IMR-90 (cell line): Measurements from ENCODE around the gene GPR33. TPM values are rescaled to one million over a fixed set of nuclear protein-coding genes. Genes with fewer than 3 reads are reported as not detected.

Experiments used
- ATAC-seq: fragments of 200-7000 bp; cut with Tn5 transposase; 2 replicates; pipeline ENCODE4 v1.9.1; 2020; ENCODE audit warnings: low read depth, mild to moderate bottlenecking, moderate library complexity
- BruUV-seq: library from RNA; stranded (reverse); fragments of 400-500 nt; replicated peaks from 2 replicates; lab custom pipeline; 2021; lab: Mats Ljungman, UMichigan
- CTCF ChIA-PET: fragments of 300-600 bp; formaldehyde crosslinking; extraction: SDS; loops from one replicate; lab custom pipeline; 2021; ENCODE audit warnings: antibody characterized with exemption; lab: Yijun Ruan, JAX
- POLR2A ChIA-PET: fragments of 300-600 bp; sonication (Branson Sonifier 250); formaldehyde crosslinking; loops from one replicate; lab custom pipeline; 2022; ENCODE audit warnings: antibody characterized with exemption; ENCODE audit not compliant: unreplicated experiment; lab: Charles Lee
- DNase-seq: peaks from one replicate; pipeline ENCODE4 v3.0.0; 2013
- H2AFZ ChIP-seq: replicated peaks from 2 replicates; pipeline ENCODE3; 2013; ENCODE audit warnings: low read length, mild to moderate bottlenecking; ENCODE audit not compliant: poor library complexity
- H2AK5ac ChIP-seq: 2 replicates; pipeline ENCODE4 v1.6.1; 2013; ENCODE audit warnings: low read depth, low read length, inconsistent platforms
- H2AK9ac ChIP-seq: replicated peaks from 2 replicates; pipeline ENCODE3; 2013; ENCODE audit warnings: mild to moderate bottlenecking, low read depth, low read length, moderate library complexity; ENCODE audit not compliant: poor library complexity
- H2BK120ac ChIP-seq: 2 replicates; pipeline ENCODE4 v1.6.1; 2013; ENCODE audit warnings: low read depth, low read length, inconsistent platforms
- H2BK15ac ChIP-seq: 3 replicates; pipeline ENCODE4 v1.6.1; 2013; ENCODE audit warnings: low read depth, low read length, inconsistent platforms
- H2BK20ac ChIP-seq: 2 replicates; pipeline ENCODE4 v1.6.1; 2013; ENCODE audit warnings: low read depth, mild to moderate bottlenecking, inconsistent platforms, low read length, moderate library complexity
- H2BK5ac ChIP-seq: 2 replicates; pipeline ENCODE4 v1.6.1; 2013; ENCODE audit warnings: mild to moderate bottlenecking, low read depth, low read length, inconsistent platforms; ENCODE audit not compliant: poor library complexity, severe bottlenecking
- H3K14ac ChIP-seq: replicated peaks from 2 replicates; pipeline ENCODE4 v1.6.1; 2013; ENCODE audit warnings: low read depth, low read length, inconsistent platforms
- H3K18ac ChIP-seq: 2 replicates; pipeline ENCODE4 v1.6.1; 2013; ENCODE audit warnings: low read depth, low read length, control low read depth
- H3K23ac ChIP-seq: 2 replicates; pipeline ENCODE4 v1.6.1; 2013; ENCODE audit warnings: low read depth, low read length, inconsistent platforms
- H3K27ac ChIP-seq: 2 replicates; pipeline ENCODE4 v1.5.1; 2013; ENCODE audit warnings: mild to moderate bottlenecking, control low read depth, low read length; ENCODE audit not compliant: insufficient read depth
- H3K27me3 ChIP-seq: 2 replicates; pipeline ENCODE4 v1.6.1; 2013; ENCODE audit warnings: low read length; ENCODE audit not compliant: control insufficient read depth, insufficient read depth
- H3K36me3 ChIP-seq: 2 replicates; pipeline ENCODE4 v1.6.1; 2013; ENCODE audit warnings: low read length, mixed read lengths; ENCODE audit not compliant: control insufficient read depth, insufficient read depth
- H3K4ac ChIP-seq: 2 replicates; pipeline ENCODE4 v1.6.1; 2013; ENCODE audit warnings: low read depth, low read length, inconsistent platforms
- H3K4me1 ChIP-seq: 2 replicates; pipeline ENCODE4 v1.6.1; 2013; ENCODE audit warnings: low read length, mixed read lengths; ENCODE audit not compliant: control insufficient read depth, insufficient read depth
- H3K4me2 ChIP-seq: 2 replicates; pipeline ENCODE4 v1.6.1; 2013; ENCODE audit warnings: low read depth, mild to moderate bottlenecking, control low read depth, low read length, moderate library complexity
- H3K4me3 ChIP-seq: 2 replicates; pipeline ENCODE4 v1.5.1; 2013; ENCODE audit warnings: low read depth, mild to moderate bottlenecking, control low read depth, low read length, moderate library complexity; ENCODE audit not compliant: insufficient read depth
- H3K56ac ChIP-seq: 2 replicates; pipeline ENCODE4 v1.6.1; 2013; ENCODE audit warnings: low read length, inconsistent platforms; ENCODE audit not compliant: insufficient read depth; ENCODE audit errors: extremely low read depth
- H3K79me1 ChIP-seq, 2 experiments: 2 replicates each; pipeline ENCODE4 v1.6.1; 2013; ENCODE audit warnings: low read length in 2 of 2, inconsistent platforms in 1 of 2, low read depth in 1 of 2
- H3K9ac ChIP-seq: 2 replicates; pipeline ENCODE4 v1.6.1; 2013; ENCODE audit warnings: low read depth, low read length, control low read depth
- H3K9me1 ChIP-seq: 2 replicates; pipeline ENCODE4 v1.6.1; 2013; ENCODE audit warnings: low read length, inconsistent platforms; ENCODE audit not compliant: insufficient read depth
- H3K9me3 ChIP-seq: 2 replicates; pipeline ENCODE4 v1.6.1; 2013; ENCODE audit warnings: low read length; ENCODE audit not compliant: control insufficient read depth, insufficient read depth
- H4K20me1 ChIP-seq: 2 replicates; pipeline ENCODE4 v1.6.1; 2013; ENCODE audit warnings: low read length, inconsistent platforms; ENCODE audit not compliant: insufficient read depth
- H4K5ac ChIP-seq: 2 replicates; pipeline ENCODE4 v1.6.1; 2013; ENCODE audit warnings: mild to moderate bottlenecking, low read depth, low read length, control low read depth
- H4K8ac ChIP-seq, 2 experiments: 2 replicates each; pipeline ENCODE4 v1.6.1; 2013; ENCODE audit warnings: low read depth in 2 of 2, low read length in 2 of 2, control low read depth in 1 of 2, inconsistent platforms in 1 of 2
- H4K91ac ChIP-seq: 2 replicates; pipeline ENCODE4 v1.6.1; 2013; ENCODE audit warnings: low read depth, low read length, inconsistent platforms; ENCODE audit not compliant: insufficient read depth
- BHLHE40 ChIP-seq: fragments of 150-350 bp; IDR thresholded peaks from 2 replicates; pipeline ENCODE4 v1.6.1; 2016; ENCODE audit warnings: mild to moderate bottlenecking, low read depth, low read length
- CEBPB ChIP-seq: IDR thresholded peaks from 2 replicates; pipeline ENCODE4 v1.6.1; 2012; ENCODE audit warnings: low read depth, low read length, improper control_type of control experiment
- CHD1 ChIP-seq: IDR thresholded peaks from 2 replicates; pipeline ENCODE4 v1.6.1; 2012; ENCODE audit warnings: low read depth, low read length, improper control_type of control experiment
- CTCF ChIP-seq: conservative IDR thresholded peaks from 2 replicates; pipeline ENCODE4 v1.5.1; 2012; ENCODE audit warnings: mild to moderate bottlenecking, low read depth, low read length, improper control_type of control experiment
- ELK1 ChIP-seq: fragments of 150-350 bp; IDR thresholded peaks from 2 replicates; pipeline ENCODE4 v1.6.1; 2016; ENCODE audit warnings: low read depth, mild to moderate bottlenecking, low read length, moderate library complexity, borderline replicate concordance
- FOS ChIP-seq: fragments of 150-350 bp; IDR thresholded peaks from 2 replicates; pipeline ENCODE4 v1.6.1; 2016; ENCODE audit warnings: low read depth, low read length
- MAFK ChIP-seq: IDR thresholded peaks from 2 replicates; pipeline ENCODE4 v1.6.1; 2012; ENCODE audit warnings: low read depth, low read length, improper control_type of control experiment
- MAZ ChIP-seq: IDR thresholded peaks from 2 replicates; pipeline ENCODE4 v1.6.1; 2012; ENCODE audit warnings: low read depth, mild to moderate bottlenecking, low read length, improper control_type of control experiment, moderate library complexity, borderline replicate concordance
- MXI1 ChIP-seq: IDR thresholded peaks from 2 replicates; pipeline ENCODE4 v1.6.1; 2012; ENCODE audit warnings: low read depth, mild to moderate bottlenecking, low read length, moderate library complexity, borderline replicate concordance
- NFE2L2 ChIP-seq: fragments of 150-350 bp; IDR thresholded peaks from 2 replicates; pipeline ENCODE4 v1.6.1; 2016; ENCODE audit warnings: low read depth, mild to moderate bottlenecking, low read length
- POLR2A ChIP-seq: IDR thresholded peaks from 2 replicates; pipeline ENCODE4 v1.6.1; 2012; ENCODE audit warnings: mild to moderate bottlenecking, low read depth, low read length
- RAD21 ChIP-seq: IDR thresholded peaks from 2 replicates; pipeline ENCODE4 v1.6.1; 2012; ENCODE audit warnings: low read length, improper control_type of control experiment
- RCOR1 ChIP-seq: IDR thresholded peaks from 2 replicates; pipeline ENCODE4 v1.6.1; 2012; ENCODE audit warnings: mild to moderate bottlenecking, low read length, improper control_type of control experiment; ENCODE audit not compliant: insufficient replicate concordance
- RFX5 ChIP-seq: IDR thresholded peaks from 2 replicates; pipeline ENCODE4 v1.8.0; 2012; ENCODE audit warnings: low read depth, mild to moderate bottlenecking, low read length, moderate library complexity
- SMC3 ChIP-seq: fragments of 150-350 bp; IDR thresholded peaks from 2 replicates; pipeline ENCODE4 v1.6.1; 2016; ENCODE audit warnings: low read depth, mild to moderate bottlenecking, antibody characterized with exemption, low read length, moderate library complexity
- USF2 ChIP-seq: fragments of 150-350 bp; IDR thresholded peaks from 2 replicates; pipeline ENCODE4 v1.6.1; 2017; ENCODE audit warnings: mild to moderate bottlenecking, antibody characterized with exemption, low read length, low read depth
- WGBS, 2 experiments: methylation state at CpG; one replicate each; pipeline versions ENCODE4 v1.1.5 to v1.1.7; 2013; ENCODE audit warnings: missing lambda C conversion rate in 2 of 2; ENCODE audit not compliant: insufficient read length in 1 of 2; ENCODE audit errors: extremely low coverage in 2 of 2; 5-methylcytosine and 5-hydroxymethylcytosine counted together
- dilution Hi-C: fragments of 300-500 bp; cut with HindIII; formaldehyde crosslinking; loops from one replicate; pipeline ENCODE4 v1.14.3; 2018; ENCODE audit warnings: low sequenced_read_pairs; ENCODE audit not compliant: unreplicated experiment
- in situ Hi-C: fragments of 300-500 bp; cut with MboI; formaldehyde crosslinking; loops from 3 replicates; pipeline ENCODE4 v1.14.3; 2019; ENCODE audit warnings: low sequenced_read_pairs, inconsistent platforms, mixed read lengths
- intact Hi-C: fragments of 100-400 bp; cut with micrococcal nuclease; formaldehyde crosslinking; loops from 2 replicates; pipeline ENCODE4 v1.10.0; 2022
- polyA plus RNA-seq, 3 experiments: library from polyadenylated mRNA; depleted of rRNA; stranded (reverse); fragments of >200 nt; gene quantifications; 2 replicates each; pipeline ENCODE4 v1.2.3, GENCODE V29; 2012; ENCODE audit warnings: low replicate concordance in 1 of 3
- total RNA-seq: library from RNA; depleted of rRNA; stranded (reverse); fragments of >200 nt; gene quantifications from 2 replicates; pipeline ENCODE4 v1.2.3, GENCODE V29; 2012

GPR33 gene
- total and polyA plus RNA-seq, 2 of the 4 experiments (the other 2 are of a cell fraction) = not detected

- dilution Hi-C loops = no loop called here
- no TSS peak for BruUV-seq
- no peak overlapping the region for H2BK120ac ChIP-seq
Observed at GRCh38 chr14:31536201-31536960, 48.5 kb upstream of the GPR33 start.

More at GRCh38 chr14:31536201-31536960, 48.5 kb upstream of the GPR33 start:
- no peak overlapping the region for H2AK9ac ChIP-seq
- H2BK5ac ChIP-seq = no peak overlapping the region
- ATAC-seq (no peak), DNase-seq (no peak)
- no peak overlapping the region for H2AFZ ChIP-seq
- in situ Hi-C loops = no loop called here
- no peak overlapping the region for H2AK5ac ChIP-seq
- H3K4me2 ChIP-seq = no peak overlapping the region
- no peak overlapping the region for H3K18ac ChIP-seq
- no peak overlapping the region for H3K27ac ChIP-seq
- no peak overlapping the region for H3K4me3 ChIP-seq
- no peaks in the 10 kb centered on the region for H3K79me1 ChIP-seq
- no CpG with 5 or more reads among the region's 5 CpGs for WGBS, 2 experiments
- intact Hi-C loops = no loop called here
- ChIA-PET POLR2A (no interaction called here), CTCF (interaction anchor here (0.6 kb wide), 1 partner anchor 459 kb away, joined by 3 read pairs; no protein-coding TSS in a partner anchor)
- no peak overlapping the region for H4K5ac ChIP-seq
- H4K91ac ChIP-seq = no peak overlapping the region
- H4K20me1 ChIP-seq = no peaks in the 10 kb centered on the region
- H2BK15ac ChIP-seq = no peak overlapping the region
- no peak overlapping the region for H3K4ac ChIP-seq
- H3K9me3 ChIP-seq = no peaks in the 10 kb centered on the region
- no peak overlapping the region for H3K14ac ChIP-seq
- no peak overlapping the region for H3K56ac ChIP-seq
- no peak overlapping the region for H2BK20ac ChIP-seq
- H3K23ac ChIP-seq = no peak overlapping the region
- H3K36me3 ChIP-seq = no peaks in the 10 kb centered on the region
- H3K27me3 ChIP-seq = peaks cover 9% of the 10 kb centered on the region
- H3K9ac ChIP-seq = no peak overlapping the region
- no peaks in the 10 kb centered on the region for H3K9me1 ChIP-seq
- H4K8ac ChIP-seq = no peak overlapping the region
- TF ChIP-seq CHD1 = no peak
- no peak for TF ChIP-seq RCOR1
- no peak for TF ChIP-seq MXI1
- no peak for TF ChIP-seq MAFK
- no peak for TF ChIP-seq POLR2A
- TF ChIP-seq FOS = no peak
- no peak for TF ChIP-seq MAZ
- no peak for TF ChIP-seq RAD21
- TF ChIP-seq SMC3 = no peak
- no peak for TF ChIP-seq BHLHE40
- TF ChIP-seq CEBPB = no peak
- no peak for TF ChIP-seq USF2
- no peak for TF ChIP-seq RFX5
- no peak for TF ChIP-seq NFE2L2
- no peak for TF ChIP-seq ELK1
- no peak for TF ChIP-seq CTCF
- no peaks in the 10 kb centered on the region for H3K4me1 ChIP-seq
